Neural cell (in vitro differentiated cells): ENCODE data around the gene JADE2. TPM values are rescaled to one million over a fixed set of nuclear protein-coding genes. Genes with fewer than 3 reads are reported as not detected.

Source experiments
- H2AFZ ChIP-seq: fragments of 200-600, 300-800 bp; sonication (generic), shearing (Covaris generic); 2 replicates; pipeline ENCODE4 v1.6.0; 2014; ENCODE audit warnings: low read depth, mild to moderate bottlenecking, antibody characterized with exemption, low read length, moderate library complexity
- H3F3A ChIP-seq: fragments of 200-600 bp; shearing (Covaris generic); 2 replicates; pipeline ENCODE4 v1.6.1; 2016; ENCODE audit warnings: mild to moderate bottlenecking, moderate library complexity, mixed read lengths, antibody characterized with exemption, low read length; ENCODE audit not compliant: insufficient read depth, poor library complexity, severe bottlenecking
- H3K27ac ChIP-seq: fragments of 200-600, 300-800 bp; sonication (generic), shearing (Covaris generic); 2 replicates; pipeline ENCODE4 v1.5.1; 2014; ENCODE audit warnings: mild to moderate bottlenecking, low read length, moderate library complexity
- H3K27me3 ChIP-seq: fragments of 300-800, 200-600 bp; sonication (generic), shearing (Covaris generic); 2 replicates; pipeline ENCODE4 v1.6.0; 2014; ENCODE audit warnings: mild to moderate bottlenecking, low read depth, low read length, moderate library complexity; ENCODE audit not compliant: insufficient read depth
- H3K36me3 ChIP-seq: fragments of 300-800, 200-600 bp; sonication (generic), shearing (Covaris generic); 2 replicates; pipeline ENCODE4 v1.5.1; 2014; ENCODE audit warnings: mild to moderate bottlenecking, antibody characterized with exemption, low read length, moderate library complexity; ENCODE audit not compliant: insufficient read depth
- H3K4me2 ChIP-seq: fragments of 300-800, 200-600 bp; sonication (generic), shearing (Covaris generic); 2 replicates; pipeline ENCODE4 v1.6.0; 2014; ENCODE audit warnings: mild to moderate bottlenecking, low read length
- H3K4me3 ChIP-seq: fragments of 300-800, 200-600 bp; sonication (generic), shearing (Covaris generic); 2 replicates; pipeline ENCODE4 v1.5.1; 2014; ENCODE audit warnings: mild to moderate bottlenecking, low read length, moderate library complexity
- H3K79me2 ChIP-seq: fragments of 200-600 bp; shearing (Covaris generic); replicated peaks from 2 replicates; pipeline ENCODE4 v1.6.0; 2014; ENCODE audit warnings: mild to moderate bottlenecking, low read length, moderate library complexity; ENCODE audit not compliant: insufficient read depth
- H3K9ac ChIP-seq: fragments of 300-800, 200-600 bp; sonication (generic), shearing (Covaris generic); 2 replicates; pipeline ENCODE4 v1.6.1; 2016; ENCODE audit warnings: mild to moderate bottlenecking, low read length, mixed read lengths
- H3K9me2 ChIP-seq: fragments of 200-600 bp; shearing (Covaris generic); 2 replicates; pipeline ENCODE4 v1.6.1; 2016; ENCODE audit warnings: mild to moderate bottlenecking, low read length, mixed read lengths; ENCODE audit not compliant: insufficient read depth
- H3K9me3 ChIP-seq: fragments of 200-600, 300-800 bp; sonication (generic), shearing (Covaris generic); 2 replicates; pipeline ENCODE4 v1.6.1; 2016; ENCODE audit warnings: mild to moderate bottlenecking, mixed run types, low read length, moderate library complexity, mixed read lengths
- H4K20me1 ChIP-seq: fragments of 200-600 bp; shearing (Covaris generic); 2 replicates; pipeline ENCODE4 v1.6.1; 2016; ENCODE audit warnings: mild to moderate bottlenecking, mixed run types; ENCODE audit not compliant: insufficient read depth
- CTCF ChIP-seq: fragments of 450-650 bp; IDR thresholded peaks from 2 replicates; pipeline ENCODE4 v1.5.1; 2014; ENCODE audit warnings: antibody characterized with exemption, mild to moderate bottlenecking, moderate library complexity; ENCODE audit not compliant: poor library complexity, severe bottlenecking
- EP300 ChIP-seq: fragments of 450-650 bp; conservative IDR thresholded peaks from 2 replicates; pipeline ENCODE4 v1.6.1; 2014; ENCODE audit warnings: antibody characterized with exemption, mild to moderate bottlenecking, moderate library complexity; ENCODE audit not compliant: poor library complexity, severe bottlenecking
- EZH2 ChIP-seq: fragments of 200-600, 300-800 bp; shearing (Covaris generic), sonication (generic); IDR thresholded peaks from 2 replicates; pipeline ENCODE4 v1.6.1; 2014; ENCODE audit warnings: antibody characterized with exemption, low read length, borderline replicate concordance, mild to moderate bottlenecking; ENCODE audit not compliant: insufficient read depth, poor library complexity, severe bottlenecking
- MXI1 ChIP-seq: fragments of 450-650 bp; conservative IDR thresholded peaks from 2 replicates; pipeline ENCODE4 v1.6.1; 2014; ENCODE audit warnings: antibody characterized with exemption, mild to moderate bottlenecking; ENCODE audit not compliant: poor library complexity, severe bottlenecking
- POLR2AphosphoS5 ChIP-seq: IDR thresholded peaks from 2 replicates; pipeline ENCODE4 v1.6.1; 2012
- RAD21 ChIP-seq: fragments of 450-650 bp; conservative IDR thresholded peaks from 2 replicates; pipeline ENCODE4 v1.6.1; 2014; ENCODE audit warnings: antibody characterized with exemption, mild to moderate bottlenecking, moderate library complexity
- REST ChIP-seq: IDR thresholded peaks from 2 replicates; pipeline ENCODE4 v1.6.1; 2012; ENCODE audit warnings: borderline replicate concordance
- SMC3 ChIP-seq: fragments of 450-650 bp; conservative IDR thresholded peaks from 2 replicates; pipeline ENCODE4 v1.6.1; 2014; ENCODE audit warnings: antibody characterized with exemption, mild to moderate bottlenecking, moderate library complexity; ENCODE audit not compliant: poor library complexity
- TAF1 ChIP-seq: IDR thresholded peaks from 2 replicates; pipeline ENCODE4 v1.6.1; 2012; ENCODE audit warnings: low read depth
- polyA plus RNA-seq: library from polyadenylated mRNA; depleted of rRNA; stranded (reverse); fragments of >200 nt; gene quantifications from 2 replicates; pipeline ENCODE4 v1.2.3, GENCODE V29; 2014

JADE2 gene
- polyA plus RNA-seq, 1 donor from 2014 or later: 1.9 TPM

- H3K27ac ChIP-seq: no peak overlapping the region
- no peaks in the 10 kb centered on the region for H3K36me3 ChIP-seq
- peaks cover 60% of the 10 kb centered on the region for H3K27me3 ChIP-seq
- H2AFZ ChIP-seq: peak overlapping the region; percentile 31
- TF ChIP-seq SMC3 (peak; percentile 55), REST (no peak), EZH2 (no peak), MXI1 (no peak), CTCF (peak; percentile 21), EP300 (peak; percentile 31), RAD21 (peak; percentile 40), POLR2AphosphoS5 (peak; percentile 52), TAF1 (no peak)
- H3F3A ChIP-seq: no peaks in the 10 kb centered on the region
- H3K9ac ChIP-seq: peak overlapping the region; percentile 80
- H3K4me2 ChIP-seq: peak overlapping the region; percentile 85
- no peaks in the 10 kb centered on the region for H3K9me2 ChIP-seq
- H4K20me1 ChIP-seq: no peaks in the 10 kb centered on the region
- H3K9me3 ChIP-seq: no peaks in the 10 kb centered on the region
- H3K4me3 ChIP-seq: peak overlapping the region; percentile 92
- no peaks in the 10 kb centered on the region for H3K79me2 ChIP-seq
These were observed 413 bp downstream of the JADE2 start for GRCh38 chr5:134525683-134526482.

GRCh38 chr5:134526483-134527155 lies 1.1 kb downstream of the JADE2 start:
- Histone ChIP-seq H3K9me3 (no peaks in the 10 kb centered on the region), H3K36me3 (no peaks in the 10 kb centered on the region), H3F3A (no peaks in the 10 kb centered on the region), H3K9me2 (no peaks in the 10 kb centered on the region), H3K27me3 (peaks cover 52% of the 10 kb centered on the region), H3K79me2 (no peaks in the 10 kb centered on the region), H4K20me1 (no peaks in the 10 kb centered on the region), H3K4me3 (peak overlapping the region; percentile 92), H3K9ac (peak overlapping the region; percentile 80), H2AFZ (peak overlapping the region; percentile 91), H3K4me2 (peak overlapping the region; percentile 85), H3K27ac (peak overlapping the region; percentile 56)
- TF ChIP-seq MXI1: peak; percentile 66
- TF ChIP-seq REST: peak; percentile 9
- TF ChIP-seq POLR2AphosphoS5: no peak
- TF ChIP-seq RAD21: no peak
- peak; percentile 60 for TF ChIP-seq CTCF
